HG02981 (cell line): Measurements from ENCODE around the gene ZNF586.
"Not testable (repeated sequence)": the region's sequence is repeated elsewhere in the genome, so short reads cannot be mapped to it uniquely, and the experiment has no call there.

Experiments
- ATAC-seq: cut with Tn5 transposase; IDR thresholded peaks from one replicate; pipeline ENCODE4 v1.9.1; 2021; ENCODE audit warnings: mild to moderate bottlenecking, moderate library complexity; ENCODE audit not compliant: unreplicated experiment

Gene ZNF586

DNA sequence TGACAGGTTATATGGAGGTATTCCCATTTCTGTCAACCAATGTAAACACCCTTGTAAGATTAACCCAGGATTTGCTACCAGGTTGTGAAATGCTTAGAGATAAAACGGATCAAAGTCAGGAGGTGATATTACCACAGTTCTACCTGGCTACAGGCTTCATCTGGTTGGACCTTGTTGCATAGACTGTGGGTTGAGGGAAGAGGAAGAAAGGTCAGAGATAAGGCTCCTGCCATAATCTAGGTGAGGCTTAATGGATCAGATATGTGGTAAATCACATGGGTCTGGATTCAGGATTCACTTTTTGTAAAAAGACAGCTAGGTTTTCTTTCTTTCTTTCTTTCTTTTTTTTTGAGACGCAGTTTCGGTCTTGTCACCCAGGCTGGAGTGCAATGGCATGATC is 52.0 kb downstream of the ZNF586 start:
- ATAC-seq: not testable (repeated sequence)

DNA sequence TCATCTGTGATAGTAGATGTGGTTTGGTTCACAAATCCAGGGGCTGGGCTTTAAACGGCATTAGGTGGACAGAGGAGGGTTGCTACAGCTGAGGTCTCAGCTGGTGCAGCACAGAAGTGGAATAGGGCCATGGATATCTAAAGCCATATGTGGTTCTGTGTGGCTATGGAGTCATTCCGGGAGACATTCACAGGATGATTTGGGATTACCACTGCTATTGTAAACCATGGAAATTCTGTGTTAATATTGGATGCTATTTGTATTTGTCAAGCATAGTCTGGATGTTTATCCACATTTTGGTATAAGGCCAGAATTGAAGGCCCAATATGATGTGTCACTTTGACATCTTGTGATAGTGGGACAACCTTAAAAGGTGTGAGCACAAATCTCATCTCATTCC is 53.7 kb downstream of the ZNF586 start:
- ATAC-seq: not testable (repeated sequence)

DNA sequence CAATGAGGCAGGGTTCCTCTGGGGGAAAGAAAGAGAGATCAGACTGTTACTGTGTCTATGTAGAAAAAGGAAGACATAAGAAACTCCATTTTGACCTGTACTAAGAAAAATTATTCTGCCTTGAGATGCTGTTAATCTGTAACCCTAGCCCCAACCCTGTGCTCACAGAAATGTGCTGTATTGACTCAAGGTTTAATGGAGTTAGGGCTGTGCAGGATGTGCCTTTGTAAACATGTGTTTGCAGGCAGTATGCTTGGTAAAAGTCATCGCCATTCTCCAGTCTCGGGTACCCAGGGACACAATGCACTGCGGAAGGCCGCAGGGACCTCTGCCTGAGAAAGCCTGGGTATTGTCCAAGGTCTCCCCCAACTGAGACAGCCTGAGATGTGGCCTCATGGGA is 54.1 kb downstream of the ZNF586 start:
- ATAC-seq: not testable (repeated sequence)

DNA sequence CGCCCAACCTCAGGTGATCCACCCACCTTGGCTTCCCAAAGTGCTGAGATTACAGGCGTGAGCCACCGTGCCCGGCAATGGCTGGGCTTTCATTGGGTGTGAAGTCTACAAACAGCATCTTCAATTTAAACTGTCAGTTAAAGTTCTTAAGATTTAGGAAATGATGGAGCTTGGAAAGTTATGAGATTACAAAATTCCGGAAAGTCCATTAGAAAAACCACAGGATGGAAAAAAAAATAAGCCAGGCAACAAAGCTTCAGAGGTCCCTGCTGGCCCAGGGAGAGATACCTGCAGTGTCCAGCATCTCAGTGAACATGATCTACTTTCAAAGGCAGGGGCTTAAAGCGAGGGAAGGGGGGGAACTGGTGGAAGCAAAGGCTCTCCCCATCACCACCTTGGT is 56.0 kb downstream of the ZNF586 start:
- ATAC-seq: no peak

DNA sequence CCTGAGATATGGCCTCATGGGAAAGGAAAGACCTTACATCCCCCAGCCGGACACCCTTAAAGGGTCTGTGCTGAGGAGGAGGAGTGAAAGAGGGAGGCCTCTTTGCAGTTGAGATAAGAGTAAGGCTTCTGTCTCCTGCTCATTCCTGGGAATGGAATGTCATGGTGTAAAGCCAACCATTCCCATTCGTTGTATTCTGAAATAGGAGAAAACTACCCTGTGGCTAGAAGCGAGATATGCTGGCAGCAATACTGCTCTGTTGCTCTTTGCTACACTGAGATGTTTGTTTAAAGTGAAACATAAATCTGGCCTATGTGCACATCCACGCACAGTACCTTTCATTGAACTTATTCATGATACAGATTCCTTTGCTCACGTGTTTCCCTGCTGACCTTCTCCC is 59.8 kb downstream of the ZNF586 start:
- ATAC-seq: no peak

DNA sequence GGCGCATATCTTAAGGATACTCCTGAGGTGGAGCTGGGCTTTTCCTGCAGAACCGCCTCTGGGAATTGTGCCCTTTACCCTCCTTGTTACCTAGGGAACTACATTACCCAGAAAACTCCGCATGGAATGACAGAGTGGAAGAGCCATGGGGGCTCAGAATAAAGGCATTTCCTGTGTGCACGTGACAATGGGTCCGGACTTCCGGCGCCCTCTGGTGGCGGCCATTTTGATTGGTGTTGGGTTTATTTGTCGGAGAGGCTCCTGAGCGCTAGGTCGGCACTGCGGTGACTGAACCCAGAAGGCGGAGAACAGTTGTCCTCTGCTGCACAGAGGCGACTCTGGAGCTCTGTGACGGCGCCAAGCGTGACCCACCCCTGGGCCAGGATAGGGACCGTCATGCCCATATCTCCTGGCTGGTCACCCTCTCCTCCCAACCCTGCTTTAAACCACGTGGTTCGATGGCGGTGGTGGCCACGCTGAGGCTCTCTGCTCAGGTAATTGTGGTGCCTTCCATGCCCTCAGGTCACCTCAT is 60.7 kb downstream of the ZNF586 start, which contains the start of gene ZNF587B:
ZNF587B (plus strand) TSS at position 229 of the 532 bp plus-strand sequence; CDS start at position 459, 230 bp downstream.
- ATAC-seq: no peak
